GM12892 (cell line): ENCODE data around the gene C20orf204.

Experiments used
- POLR2A ChIP-seq: IDR thresholded peaks from 2 replicates; pipeline ENCODE4 v1.6.1; 2011; ENCODE audit warnings: low read depth, low read length, control low read depth
- POLR2AphosphoS5 ChIP-seq: IDR thresholded peaks from 2 replicates; pipeline ENCODE4 v1.6.1; 2011; ENCODE audit warnings: low read depth, low read length, control low read depth
- TAF1 ChIP-seq: IDR thresholded peaks from 2 replicates; pipeline ENCODE4 v1.6.1; 2011; ENCODE audit warnings: low read depth, mild to moderate bottlenecking, control low read depth, low read length, borderline replicate concordance

GRCh38 chr20:64064145-64064698, 28.2 kb downstream of the C20orf204 start:
- TF ChIP-seq POLR2A = no peak
- no peak for TF ChIP-seq TAF1
- TF ChIP-seq POLR2AphosphoS5 = no peak
